SK-N-MC (cell line): ENCODE measurements around the gene FAM9A.
"Not testable (repeated sequence)": the region's sequence is repeated elsewhere in the genome, so short reads cannot be mapped to it uniquely, and the experiment has no call there.

Experiments used
- DNase-seq: peaks from one replicate; pipeline ENCODE4 v3.0.0-alpha.2; 2011; ENCODE audit warnings: low read depth, low spot score
- H3K27ac ChIP-seq: fragments of 200-600 bp; sonication (generic); 2 replicates; pipeline ENCODE4 v1.5.1; 2016; ENCODE audit warnings: mixed run types
- H3K36me3 ChIP-seq: fragments of 200-600 bp; sonication (generic); 2 replicates; pipeline ENCODE4 v1.6.1; 2017; ENCODE audit warnings: antibody characterized with exemption, low read length, mixed read lengths; ENCODE audit not compliant: insufficient read depth
- H3K4me3 ChIP-seq: fragments of 200-600 bp; sonication (generic); 2 replicates; pipeline ENCODE4 v1.5.1; 2016
- H3K9ac ChIP-seq: fragments of 200-600 bp; sonication (generic); 2 replicates; pipeline ENCODE4 v1.8.0; 2017; ENCODE audit warnings: mixed run types, mixed read lengths; ENCODE audit not compliant: insufficient read length
- H3K9me3 ChIP-seq: fragments of 200-600 bp; sonication (generic); 2 replicates; pipeline ENCODE4 v1.6.1; 2017; ENCODE audit warnings: low read depth, mild to moderate bottlenecking, antibody characterized with exemption, low read length, moderate library complexity, mixed read lengths
- EZH2 ChIP-seq: fragments of 200-600 bp; sonication (generic); IDR thresholded peaks from one replicate; pipeline ENCODE4 v1.6.1; 2017; ENCODE audit warnings: antibody characterized with exemption
- FOXP2 ChIP-seq: optimal IDR thresholded peaks from 2 replicates; pipeline ENCODE3; 2011; ENCODE audit warnings: mild to moderate bottlenecking, moderate library complexity; ENCODE audit not compliant: insufficient read depth; ENCODE audit errors: extremely low read length, control extremely low read depth
- POLR2AphosphoS5 ChIP-seq: IDR thresholded peaks from 2 replicates; pipeline ENCODE4 v1.6.1; 2012; ENCODE audit warnings: mild to moderate bottlenecking, low read depth, low read length, borderline replicate concordance

Gene FAM9A

GRCh38 chrX:8784162-8784561 lies 17.0 kb downstream of the FAM9A start:
- Histone ChIP-seq H3K9me3 (no peaks in the 10 kb centered on the region), H3K36me3 (no peaks in the 10 kb centered on the region), H3K9ac (no peak overlapping the region), H3K4me3 (no peak overlapping the region), H3K27ac (no peak overlapping the region)
- DNase-seq: no peak
- TF ChIP-seq POLR2AphosphoS5 (no peak), FOXP2 (no peak), EZH2 (no peak)

GRCh38 chrX:8783714-8784098 lies 17.5 kb downstream of the FAM9A start:
- TF ChIP-seq POLR2AphosphoS5 (no peak), EZH2 (no peak), FOXP2 (no peak)

GRCh38 chrX:8783097-8783713 lies 18.0 kb downstream of the FAM9A start:
- no peaks in the 10 kb centered on the region for H3K36me3 ChIP-seq
- no peak overlapping the region for H3K27ac ChIP-seq
- no peaks in the 10 kb centered on the region for H3K9me3 ChIP-seq
- no peak overlapping the region for H3K4me3 ChIP-seq
- no peak for DNase-seq
- no peak overlapping the region for H3K9ac ChIP-seq
- no peak for TF ChIP-seq FOXP2
- no peak for TF ChIP-seq EZH2
- no peak for TF ChIP-seq POLR2AphosphoS5

More at GRCh38 chrX:8783714-8784098, 17.5 kb downstream of the FAM9A start:
- no peak overlapping the region for H3K4me3 ChIP-seq
- no peak overlapping the region for H3K9ac ChIP-seq
- no peak for DNase-seq
- no peaks in the 10 kb centered on the region for H3K36me3 ChIP-seq
- H3K27ac ChIP-seq: no peak overlapping the region
- H3K9me3 ChIP-seq: no peaks in the 10 kb centered on the region

GRCh38 chrX:8782595-8782994 lies 18.6 kb downstream of the FAM9A start:
- no peak overlapping the region for H3K27ac ChIP-seq
- no peak overlapping the region for H3K9ac ChIP-seq
- TF ChIP-seq FOXP2 (no peak), EZH2 (no peak), POLR2AphosphoS5 (no peak)
- no peaks in the 10 kb centered on the region for H3K36me3 ChIP-seq
- H3K9me3 ChIP-seq: no peaks in the 10 kb centered on the region
- no peak overlapping the region for H3K4me3 ChIP-seq
- no peak for DNase-seq

- not testable (repeated sequence) for H3K4me3 ChIP-seq, H3K9me3 ChIP-seq, H3K9ac ChIP-seq, H3K27ac ChIP-seq, DNase-seq, H3K36me3 ChIP-seq
These were observed 19.3 kb downstream of the FAM9A start for GRCh38 chrX:8781921-8782320.

- H3K9ac ChIP-seq: no peak overlapping the region
- no peak for DNase-seq
- no peak overlapping the region for H3K27ac ChIP-seq
- TF ChIP-seq EZH2 (no peak), POLR2AphosphoS5 (no peak), FOXP2 (no peak)
- H3K9me3 ChIP-seq: no peaks in the 10 kb centered on the region
- no peak overlapping the region for H3K4me3 ChIP-seq
- no peaks in the 10 kb centered on the region for H3K36me3 ChIP-seq
These were observed 28.1 kb downstream of the FAM9A start for GRCh38 chrX:8773117-8773516.

GRCh38 chrX:8760021-8760420 lies 41.2 kb downstream of the FAM9A start:
- H3K9ac ChIP-seq: no peak overlapping the region
- TF ChIP-seq POLR2AphosphoS5: no peak
- no peak for TF ChIP-seq EZH2
- TF ChIP-seq FOXP2: no peak
- no peak overlapping the region for H3K27ac ChIP-seq
- H3K9me3 ChIP-seq: no peaks in the 10 kb centered on the region
- no peaks in the 10 kb centered on the region for H3K36me3 ChIP-seq
- DNase-seq: no peak
- no peak overlapping the region for H3K4me3 ChIP-seq

- not testable (repeated sequence) for DNase-seq, H3K4me3 ChIP-seq, H3K9ac ChIP-seq, H3K36me3 ChIP-seq, H3K9me3 ChIP-seq, H3K27ac ChIP-seq
These were observed 42.5 kb downstream of the FAM9A start for GRCh38 chrX:8758706-8759105.

GRCh38 chrX:8757609-8758389 lies 43.4 kb downstream of the FAM9A start:
- not testable (repeated sequence) for H3K9me3 ChIP-seq, H3K4me3 ChIP-seq, DNase-seq, H3K9ac ChIP-seq, H3K36me3 ChIP-seq, H3K27ac ChIP-seq
